GM12891 (cell line): ENCODE measurements around the gene CDH4.

Experiments
- DNase-seq: peaks from one replicate; pipeline ENCODE4 v3.0.0; 2011; ENCODE audit warnings: low spot score; ENCODE audit not compliant: insufficient read length
- FAIRE-seq: peaks from 2 replicates; lab custom pipeline; 2011; peaks lifted over from hg19 to GRCh38; lab: Jason Lieb, UNC
- PAX5 ChIP-seq: IDR thresholded peaks from 2 replicates; pipeline ENCODE4 v1.6.1; 2011; ENCODE audit warnings: low read length, moderate library complexity, mild to moderate bottlenecking; ENCODE audit not compliant: insufficient read depth, severe bottlenecking
- POLR2A ChIP-seq: IDR thresholded peaks from 2 replicates; pipeline ENCODE4 v1.6.1; 2011; ENCODE audit warnings: low read depth, low read length, control low read depth
- POLR2AphosphoS5 ChIP-seq: IDR thresholded peaks from 2 replicates; pipeline ENCODE4 v1.6.1; 2011; ENCODE audit warnings: low read depth, low read length, control low read depth
- POU2F2 ChIP-seq: IDR thresholded peaks from 2 replicates; pipeline ENCODE4 v1.6.1; 2011; ENCODE audit warnings: low read depth, mild to moderate bottlenecking, control low read depth, low read length, moderate library complexity
- SPI1 ChIP-seq: IDR thresholded peaks from 2 replicates; pipeline ENCODE4 v1.6.1; 2011; ENCODE audit warnings: low read depth, low read length, control low read depth
- TAF1 ChIP-seq: IDR thresholded peaks from 2 replicates; pipeline ENCODE4 v1.6.1; 2011; ENCODE audit warnings: low read depth, low read length, control low read depth

CDH4 gene

DNA sequence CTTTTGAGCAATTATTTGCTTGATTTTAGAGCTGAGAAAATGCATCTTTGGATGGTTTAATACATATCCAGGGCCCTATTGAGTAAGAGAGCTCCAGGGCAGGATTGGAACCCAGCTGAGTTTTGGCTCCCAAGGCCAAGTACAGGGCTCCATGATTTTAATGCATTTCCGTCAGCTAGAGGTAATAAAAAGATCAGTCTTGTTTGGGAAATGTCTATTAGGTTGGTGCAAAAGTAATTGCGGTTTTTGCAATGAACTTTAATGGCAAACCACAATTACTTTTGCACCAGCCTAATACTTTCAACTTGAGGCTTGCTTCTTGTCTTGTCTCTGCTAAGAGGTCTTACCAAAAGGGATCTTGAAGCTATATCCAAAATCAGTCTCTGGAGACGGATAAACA lies 29.4 kb upstream of the CDH4 start:
- TF ChIP-seq POLR2AphosphoS5 (no peak), SPI1 (no peak), TAF1 (no peak), PAX5 (no peak), POLR2A (no peak), POU2F2 (no peak)
- no peak for FAIRE-seq
- no peak for DNase-seq

DNA sequence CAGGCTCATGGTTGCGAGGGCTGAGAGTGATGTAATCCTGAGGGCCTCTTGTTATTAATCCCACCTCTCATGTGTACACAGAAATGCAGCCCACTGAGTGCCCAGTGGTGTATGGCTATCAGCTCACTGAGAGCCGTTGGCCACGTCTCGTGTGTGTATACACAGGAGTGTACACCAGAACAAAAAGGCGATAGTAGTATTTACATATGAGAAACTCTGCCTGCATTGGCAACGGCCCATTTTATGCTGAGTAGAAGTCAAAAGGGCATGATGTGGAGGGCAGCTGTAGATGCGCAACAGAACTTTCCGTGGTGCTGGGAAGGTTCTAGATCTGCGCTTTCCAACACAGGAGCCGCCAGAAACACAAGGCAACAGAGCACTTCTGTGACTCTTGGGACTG lies 28.9 kb upstream of the CDH4 start:
- FAIRE-seq: no peak
- TF ChIP-seq TAF1: no peak
- TF ChIP-seq POLR2A: no peak
- TF ChIP-seq SPI1: no peak
- TF ChIP-seq PAX5: no peak
- TF ChIP-seq POLR2AphosphoS5: no peak
- no peak for TF ChIP-seq POU2F2
- no peak for DNase-seq

DNA sequence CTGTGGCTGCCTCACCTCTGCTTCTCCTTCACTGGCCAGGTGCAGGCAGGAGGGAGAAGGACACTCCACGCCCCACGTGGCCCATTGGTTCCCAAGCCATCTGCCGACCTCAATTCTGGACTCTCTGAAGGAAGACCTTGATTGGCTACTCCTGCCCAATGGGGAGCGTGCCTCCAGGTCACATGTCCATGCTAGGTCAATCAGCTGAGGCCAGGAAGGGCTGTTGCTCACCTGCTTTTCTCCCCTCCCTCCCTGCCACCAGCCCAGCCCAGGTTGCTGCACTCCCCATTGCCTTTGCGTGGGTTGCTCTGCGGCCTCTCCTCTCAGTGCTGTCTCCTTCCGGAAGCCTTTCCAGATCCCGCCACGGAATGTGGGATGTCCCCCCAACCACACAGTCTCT lies 21.9 kb upstream of the CDH4 start:
- no peak for DNase-seq
- FAIRE-seq: no peak
- TF ChIP-seq PAX5: no peak
- no peak for TF ChIP-seq POU2F2
- no peak for TF ChIP-seq TAF1
- TF ChIP-seq POLR2A: no peak
- TF ChIP-seq POLR2AphosphoS5: no peak
- TF ChIP-seq SPI1: no peak

GRCh38 chr20:61233590-61233989 lies 18.5 kb upstream of the CDH4 start:
- no peak for FAIRE-seq

GRCh38 chr20:61234224-61234890 lies 17.7 kb upstream of the CDH4 start:
- no peak for FAIRE-seq
- no peak for TF ChIP-seq POU2F2
- DNase-seq: no peak

More at GRCh38 chr20:61233590-61233989, 18.5 kb upstream of the CDH4 start:
- no peak for DNase-seq
- TF ChIP-seq POLR2AphosphoS5: no peak
- TF ChIP-seq POU2F2: no peak
- TF ChIP-seq SPI1: no peak
- TF ChIP-seq TAF1: no peak
- no peak for TF ChIP-seq POLR2A
- TF ChIP-seq PAX5: no peak

DNA sequence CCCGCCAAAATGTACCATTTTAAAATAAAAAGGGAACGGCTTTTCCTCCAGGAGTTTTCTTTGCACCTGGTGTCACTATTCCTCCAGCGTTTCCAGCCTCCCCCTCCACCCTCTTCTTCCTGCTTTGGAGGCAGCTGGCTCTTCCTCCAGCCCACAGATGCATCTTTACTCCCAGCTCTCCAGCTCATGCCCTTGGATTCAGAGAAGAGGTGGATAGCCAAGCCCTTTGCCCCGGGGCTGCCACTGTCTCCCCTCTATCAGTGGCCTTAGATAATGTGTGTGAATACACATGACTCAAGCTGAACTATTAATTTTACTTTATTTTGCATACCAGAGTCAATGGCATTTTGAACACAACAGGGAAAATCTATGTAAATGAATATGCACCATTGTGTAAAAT lies 15.3 kb upstream of the CDH4 start:
- TF ChIP-seq TAF1 (no peak), POLR2AphosphoS5 (no peak), POU2F2 (no peak), POLR2A (no peak), SPI1 (no peak), PAX5 (no peak)
- DNase-seq (no peak), FAIRE-seq (no peak)

GRCh38 chr20:61238813-61239212 lies 13.2 kb upstream of the CDH4 start:
- FAIRE-seq: no peak
- no peak for TF ChIP-seq POU2F2
- TF ChIP-seq SPI1: no peak
- no peak for TF ChIP-seq POLR2AphosphoS5
- no peak for TF ChIP-seq PAX5

DNA sequence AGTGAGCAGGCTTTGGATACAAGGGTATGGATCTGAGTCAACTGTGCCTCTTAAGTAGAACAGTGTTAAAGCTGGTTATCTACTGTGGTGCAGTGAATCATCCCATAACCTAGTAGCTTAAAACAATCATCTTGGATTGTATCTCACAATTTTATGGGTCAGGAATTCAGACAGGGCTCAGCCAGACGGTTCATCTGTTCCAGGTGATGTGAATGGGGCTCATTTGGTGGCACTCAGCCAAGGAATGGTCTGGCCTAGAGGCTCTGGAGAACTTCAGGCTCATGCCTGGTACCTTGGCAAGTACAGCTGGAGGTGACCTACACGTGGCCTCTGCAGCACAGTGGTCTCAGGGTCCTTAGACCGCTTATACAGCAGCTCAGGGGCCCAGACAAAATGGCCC lies 11.2 kb upstream of the CDH4 start:
- TF ChIP-seq POLR2A (no peak), PAX5 (no peak), SPI1 (no peak), POU2F2 (no peak), TAF1 (no peak), POLR2AphosphoS5 (no peak)
- DNase-seq (no peak), FAIRE-seq (no peak)

More at GRCh38 chr20:61238813-61239212, 13.2 kb upstream of the CDH4 start:
- DNase-seq: no peak

GRCh38 chr20:61244213-61244612 lies 7.8 kb upstream of the CDH4 start:
- no peak for DNase-seq
- no peak for TF ChIP-seq TAF1
- no peak for TF ChIP-seq PAX5
- TF ChIP-seq POLR2A: no peak
- TF ChIP-seq POU2F2: no peak
- TF ChIP-seq POLR2AphosphoS5: no peak
- no peak for TF ChIP-seq SPI1
- FAIRE-seq: no peak

DNA sequence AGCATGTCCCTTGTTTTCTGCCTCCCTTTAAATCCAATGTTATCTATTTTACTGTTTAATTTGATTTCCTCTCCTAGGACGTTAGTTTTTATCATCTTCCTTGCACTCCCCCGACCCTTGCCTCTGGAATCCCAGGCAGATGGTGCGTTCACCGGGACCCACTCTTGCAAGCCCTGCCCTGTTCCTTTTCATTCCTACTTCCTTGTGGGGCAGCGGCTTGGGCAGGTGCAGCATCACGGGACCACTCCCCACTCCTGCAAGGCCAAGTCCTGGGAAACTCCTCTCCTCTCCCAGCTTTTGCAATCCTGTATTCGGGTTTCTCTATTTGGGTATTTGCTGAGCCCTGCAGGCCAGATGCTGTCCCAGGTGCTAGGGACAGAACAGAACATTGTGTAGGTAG lies 5.8 kb upstream of the CDH4 start:
- FAIRE-seq: no peak
- TF ChIP-seq POU2F2 (no peak), PAX5 (no peak), TAF1 (no peak), POLR2AphosphoS5 (no peak), POLR2A (no peak), SPI1 (no peak)
- DNase-seq: no peak

GRCh38 chr20:61249626-61250025 lies 2.4 kb upstream of the CDH4 start:
- DNase-seq (no peak), FAIRE-seq (no peak)
- TF ChIP-seq PAX5 (no peak), POLR2AphosphoS5 (no peak), POU2F2 (no peak), POLR2A (no peak), TAF1 (no peak), SPI1 (no peak)
